Fibroblast of lung (primary cell): Measurements from ENCODE around the gene PPP6R3.

Experiments
- EZH2 ChIP-seq: IDR thresholded peaks from 2 replicates; pipeline ENCODE4 v1.5.1; 2012; ENCODE audit warnings: low read length, control low read depth, mild to moderate bottlenecking; ENCODE audit errors: missing control alignments
- TF ChIP-seq, protein P1 (sequence below), 2 donors: IDR thresholded peaks in 1 of 2; conservative IDR thresholded peaks in 1 of 2; 1 replicate in 1 of 2; 2 replicates in 1 of 2; pipeline ENCODE4 v1.5.1; 2011 to 2012; ENCODE audit warnings: low read length in 2 of 2, control low read depth in 1 of 2, inconsistent platforms in 1 of 2, low read depth in 1 of 2, mild to moderate bottlenecking in 1 of 2

DNA sequence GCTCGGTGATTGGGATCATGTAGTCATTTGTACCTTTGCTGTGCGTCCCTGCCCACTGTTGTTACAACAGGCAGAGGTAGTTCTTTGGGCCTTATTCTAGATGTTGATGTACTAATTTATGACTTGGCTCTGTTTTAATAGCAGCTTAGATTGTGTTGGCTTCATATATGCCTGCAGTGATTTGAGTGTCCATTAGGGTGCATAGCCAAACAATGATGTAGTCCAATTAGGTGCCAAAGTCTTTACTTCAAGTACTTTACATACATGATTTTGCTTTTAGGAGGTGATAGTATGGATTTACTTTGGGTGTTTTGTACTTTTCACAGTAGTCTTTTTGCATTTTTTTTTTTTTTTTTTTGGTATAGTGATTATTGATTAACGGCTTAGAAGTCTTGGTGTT, 46.4 kb downstream of the PPP6R3 start:
- TF ChIP-seq, protein P1, sequence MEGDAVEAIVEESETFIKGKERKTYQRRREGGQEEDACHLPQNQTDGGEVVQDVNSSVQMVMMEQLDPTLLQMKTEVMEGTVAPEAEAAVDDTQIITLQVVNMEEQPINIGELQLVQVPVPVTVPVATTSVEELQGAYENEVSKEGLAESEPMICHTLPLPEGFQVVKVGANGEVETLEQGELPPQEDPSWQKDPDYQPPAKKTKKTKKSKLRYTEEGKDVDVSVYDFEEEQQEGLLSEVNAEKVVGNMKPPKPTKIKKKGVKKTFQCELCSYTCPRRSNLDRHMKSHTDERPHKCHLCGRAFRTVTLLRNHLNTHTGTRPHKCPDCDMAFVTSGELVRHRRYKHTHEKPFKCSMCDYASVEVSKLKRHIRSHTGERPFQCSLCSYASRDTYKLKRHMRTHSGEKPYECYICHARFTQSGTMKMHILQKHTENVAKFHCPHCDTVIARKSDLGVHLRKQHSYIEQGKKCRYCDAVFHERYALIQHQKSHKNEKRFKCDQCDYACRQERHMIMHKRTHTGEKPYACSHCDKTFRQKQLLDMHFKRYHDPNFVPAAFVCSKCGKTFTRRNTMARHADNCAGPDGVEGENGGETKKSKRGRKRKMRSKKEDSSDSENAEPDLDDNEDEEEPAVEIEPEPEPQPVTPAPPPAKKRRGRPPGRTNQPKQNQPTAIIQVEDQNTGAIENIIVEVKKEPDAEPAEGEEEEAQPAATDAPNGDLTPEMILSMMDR (conservative IDR thresholded peaks at IDR 0.05 in 1 of 2, IDR thresholded peaks at IDR 0.05 in 1 of 2; ENCODE audit: low read depth in 1 of 2, low read length in 2 of 2): no peak
- no peak for TF ChIP-seq EZH2
